Measurements from ENCODE around the gene DENND1A.

The DENND1A gene

DNA sequence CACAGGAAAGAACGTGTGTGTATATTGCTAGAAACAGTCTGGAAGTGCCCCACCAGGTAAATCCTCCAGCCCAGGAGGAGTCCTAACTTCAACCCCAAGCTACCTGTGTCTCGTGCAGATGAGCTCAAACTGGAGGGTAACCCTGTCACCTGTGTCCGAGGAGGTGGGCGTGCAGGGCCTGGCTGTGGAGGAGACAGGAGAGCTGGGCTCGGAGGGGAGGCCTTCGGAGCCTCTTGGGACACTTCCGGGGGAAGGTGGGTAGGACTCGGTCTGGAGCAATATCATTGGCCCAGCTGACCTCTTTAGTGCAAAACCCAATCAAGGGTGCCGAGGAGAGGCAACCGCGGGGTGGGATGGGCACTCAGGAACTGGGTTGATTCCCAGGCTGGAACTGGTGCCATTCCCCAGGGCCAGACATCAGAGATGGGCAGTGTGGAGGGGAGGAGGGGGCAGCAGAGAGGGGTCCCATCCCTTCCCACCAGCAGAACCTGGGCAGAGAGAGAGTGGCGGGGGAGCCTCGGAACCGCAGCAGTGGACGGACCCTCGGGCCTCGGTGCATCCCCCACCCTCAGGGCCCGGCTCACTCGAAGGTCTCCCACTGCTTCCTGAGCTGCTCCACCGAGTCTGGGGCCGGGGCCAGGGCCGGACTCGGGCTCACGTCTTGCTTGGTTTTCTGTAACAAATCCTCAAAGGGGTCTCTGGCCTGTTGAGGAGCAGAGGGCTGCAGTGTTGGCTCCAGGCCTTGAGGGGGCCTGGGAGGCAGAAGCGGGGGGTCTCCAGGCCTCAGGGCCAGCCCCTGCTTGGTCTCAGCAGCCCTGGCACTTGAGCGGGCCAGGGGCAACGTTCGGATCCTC, 548.8 kb downstream of the DENND1A start:
- no peak for DNase-seq (ENCODE audit: low read depth in 1 of 2, low spot score in 1 of 2)

DNA sequence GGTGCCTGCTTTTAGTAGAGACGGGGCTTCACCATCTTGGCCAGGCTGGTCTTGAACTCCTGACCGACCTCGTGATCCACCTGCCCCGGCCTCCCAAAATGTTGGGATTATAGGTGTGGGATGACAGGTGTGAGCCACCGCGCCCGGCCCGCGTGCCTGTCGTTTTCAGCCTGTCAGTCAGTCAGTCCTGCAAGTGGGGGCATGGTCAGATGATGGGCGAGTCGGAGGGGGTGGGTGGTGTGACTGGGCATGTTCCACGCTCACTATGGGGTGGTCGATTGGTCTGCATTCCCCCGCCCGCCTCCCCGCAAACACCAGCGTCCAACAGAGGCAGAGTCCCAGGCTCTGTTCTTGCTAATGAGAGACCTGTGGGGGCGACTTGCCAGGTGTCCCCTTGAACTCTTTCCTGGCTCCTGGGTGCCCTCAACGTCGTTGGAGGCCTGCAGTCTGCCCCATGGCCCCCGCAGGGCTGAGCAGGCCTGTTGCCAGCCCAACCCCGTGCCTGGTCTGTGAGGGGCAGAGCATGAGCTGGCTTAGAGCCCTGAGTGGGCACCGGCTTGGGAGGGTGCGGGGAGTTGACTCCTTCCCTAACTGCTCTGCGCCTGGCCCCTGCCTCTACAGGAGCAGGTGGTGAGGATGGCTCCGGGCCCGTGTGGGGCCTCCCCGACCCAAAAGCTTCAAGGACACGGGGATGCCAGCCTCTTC, 550.8 kb downstream of the DENND1A start:
- DNase-seq (ENCODE audit: low read depth in 1 of 2, low spot score in 1 of 2): no peak

DNA sequence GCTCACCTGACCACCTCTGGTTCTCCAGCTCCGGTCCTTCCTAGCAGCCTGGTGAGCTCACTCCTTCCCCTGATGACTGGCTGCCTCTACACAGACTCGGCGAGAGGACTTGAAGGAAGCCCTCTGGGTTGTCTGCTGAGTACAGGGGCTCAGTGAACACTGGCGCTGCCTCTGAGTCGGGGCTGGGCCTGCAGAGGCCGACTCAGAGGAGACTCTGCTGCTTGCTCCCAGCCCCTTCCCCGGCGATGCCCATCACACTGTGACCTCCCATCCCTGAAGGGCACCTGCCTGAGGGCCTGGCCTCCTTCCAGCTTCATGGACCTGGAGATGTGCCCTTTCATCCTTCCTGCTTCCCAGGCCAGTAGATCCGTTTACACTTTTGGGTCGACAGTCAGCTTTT, 551.9 kb downstream of the DENND1A start:
- DNase-seq (ENCODE audit: low read depth in 1 of 2, low spot score in 1 of 2): no peak

DNA sequence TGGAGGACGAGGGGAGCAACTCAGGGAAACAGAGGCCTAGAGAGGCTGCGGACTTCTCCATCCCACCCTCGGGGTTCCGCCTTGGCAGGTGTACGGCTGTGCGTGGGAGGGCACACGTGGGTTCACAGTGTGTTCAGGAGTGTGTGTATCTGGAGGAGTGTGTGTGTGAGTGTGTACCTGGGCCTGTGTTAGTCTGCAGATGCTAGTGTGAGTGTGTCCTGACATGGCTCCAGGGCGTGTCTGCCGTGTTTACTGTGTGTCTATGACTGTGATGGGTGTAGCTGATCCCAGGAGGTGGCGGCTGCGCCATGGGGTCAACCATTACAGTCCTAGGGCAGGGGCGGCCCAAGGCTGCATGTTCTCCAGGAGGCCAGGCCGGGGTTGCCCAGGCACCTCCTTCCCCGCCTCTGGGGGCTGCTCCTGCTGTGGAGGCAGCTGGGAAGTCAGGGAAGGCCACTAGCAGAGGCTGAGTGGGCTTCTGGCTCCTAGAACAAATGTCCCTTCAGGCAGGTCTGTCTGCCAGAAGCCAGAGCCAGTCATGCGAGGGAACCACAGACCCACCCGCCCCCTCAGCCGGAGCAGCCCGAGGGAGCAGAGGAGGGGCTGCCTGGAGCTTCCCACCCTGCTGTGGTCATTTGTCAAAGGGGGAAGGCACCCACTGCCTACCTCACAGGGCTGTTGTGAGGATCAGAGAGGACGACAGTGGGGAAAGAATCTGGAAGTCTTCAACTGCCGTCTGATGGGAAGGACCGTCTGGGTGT, 552.5 kb downstream of the DENND1A start:
- DNase-seq (ENCODE audit: low read depth in 1 of 2, low spot score in 1 of 2): no peak

DNA sequence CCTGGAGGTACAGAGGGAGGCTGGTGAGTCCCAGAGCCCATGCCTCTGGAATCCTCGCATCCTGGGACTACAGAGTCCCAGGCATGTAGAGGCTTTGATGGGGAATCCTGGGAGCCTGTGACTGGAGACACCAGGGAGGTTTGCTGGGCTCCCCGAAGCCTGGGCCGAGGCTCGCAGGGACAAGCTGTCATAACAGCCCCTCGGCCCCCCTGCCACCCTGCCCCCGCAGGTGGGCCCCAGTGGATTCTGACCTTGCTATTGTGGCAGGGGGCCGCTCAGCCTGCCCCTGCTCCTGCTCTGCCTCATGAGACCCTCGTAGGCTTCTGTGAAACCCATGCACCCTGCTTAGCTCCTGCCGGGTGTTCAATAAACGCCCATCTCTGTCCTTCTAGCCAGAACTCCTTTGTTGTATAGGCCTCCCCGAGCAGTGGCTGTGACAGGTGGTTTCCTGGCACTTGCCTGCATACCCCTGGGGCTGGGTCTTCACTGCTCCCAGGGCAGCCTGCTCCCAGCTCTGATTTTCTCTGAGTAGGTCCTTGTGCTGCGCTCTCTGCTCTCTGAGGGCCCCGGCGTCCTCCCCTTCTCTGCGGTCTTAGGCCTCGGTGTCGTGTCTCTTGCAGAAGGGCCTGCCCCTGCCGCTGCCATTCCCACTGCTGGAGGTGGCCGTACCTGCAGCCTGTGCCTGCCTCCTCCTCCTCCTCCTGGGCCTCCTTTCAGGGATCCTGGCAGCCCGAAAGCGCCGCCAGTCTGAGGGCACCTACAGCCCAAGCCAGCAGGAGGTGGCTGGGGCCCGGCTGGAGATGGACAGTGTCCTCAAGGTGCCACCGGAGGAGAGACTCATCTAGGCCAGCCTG, 553.5 kb downstream of the DENND1A start:
- no peak for DNase-seq (ENCODE audit: low read depth in 1 of 2, low spot score in 1 of 2)

DNA sequence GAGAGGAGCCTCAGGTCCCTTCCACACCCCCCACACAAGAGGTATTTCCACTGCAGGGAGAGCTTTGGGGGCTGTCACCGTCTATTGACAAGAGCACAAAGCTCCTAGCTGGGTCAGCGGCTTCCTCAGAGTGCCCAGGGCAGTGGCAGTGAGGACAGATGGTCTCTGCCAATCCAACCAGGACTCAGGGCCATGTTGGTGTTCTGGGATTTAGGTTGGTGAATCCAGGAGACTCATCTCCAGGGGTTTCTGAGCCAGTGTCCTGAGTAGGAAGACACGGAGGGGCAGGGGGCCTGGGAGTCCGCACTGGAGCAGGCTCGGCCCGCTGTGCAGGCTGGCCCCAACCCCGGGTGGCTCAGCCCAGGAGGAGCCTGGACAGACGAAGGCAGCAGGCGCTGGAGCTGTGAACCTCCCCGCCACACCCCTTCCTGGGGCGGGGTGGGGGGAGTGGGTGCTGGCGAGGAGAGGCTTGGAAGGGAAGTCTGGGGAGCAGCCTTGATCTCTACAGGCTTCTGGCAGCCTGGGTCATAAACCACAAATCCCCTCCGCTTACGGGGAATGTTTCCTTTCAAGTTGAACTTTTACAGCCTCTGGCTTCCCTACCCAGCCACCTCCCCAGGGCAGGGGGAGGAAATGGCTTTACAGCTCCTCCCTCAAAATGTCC, 554.3 kb downstream of the DENND1A start:
- no peak for DNase-seq (ENCODE audit: low read depth in 1 of 2, low spot score in 1 of 2)

DNA sequence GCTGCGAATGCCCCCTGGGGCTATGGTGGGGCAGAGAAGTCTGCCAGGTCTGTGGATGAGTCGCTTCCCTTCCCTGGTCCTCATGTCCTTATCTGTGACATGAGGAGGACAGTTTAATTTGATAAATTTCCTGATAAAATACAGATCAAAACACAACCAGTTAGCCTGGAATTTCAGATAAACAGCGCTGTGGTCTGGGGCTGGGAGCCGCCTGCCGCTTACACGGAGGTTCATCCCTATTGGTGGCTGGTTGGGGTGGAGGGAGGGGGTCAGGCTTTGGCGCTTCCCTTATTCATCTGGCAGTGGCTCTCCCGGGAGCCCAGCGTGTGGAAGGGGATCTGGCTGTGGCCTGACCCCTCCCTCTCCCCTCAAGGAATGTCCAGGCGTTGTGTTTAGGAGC, 556.0 kb downstream of the DENND1A start:
- DNase-seq (ENCODE audit: low read depth in 1 of 2, low spot score in 1 of 2): no peak

DNA sequence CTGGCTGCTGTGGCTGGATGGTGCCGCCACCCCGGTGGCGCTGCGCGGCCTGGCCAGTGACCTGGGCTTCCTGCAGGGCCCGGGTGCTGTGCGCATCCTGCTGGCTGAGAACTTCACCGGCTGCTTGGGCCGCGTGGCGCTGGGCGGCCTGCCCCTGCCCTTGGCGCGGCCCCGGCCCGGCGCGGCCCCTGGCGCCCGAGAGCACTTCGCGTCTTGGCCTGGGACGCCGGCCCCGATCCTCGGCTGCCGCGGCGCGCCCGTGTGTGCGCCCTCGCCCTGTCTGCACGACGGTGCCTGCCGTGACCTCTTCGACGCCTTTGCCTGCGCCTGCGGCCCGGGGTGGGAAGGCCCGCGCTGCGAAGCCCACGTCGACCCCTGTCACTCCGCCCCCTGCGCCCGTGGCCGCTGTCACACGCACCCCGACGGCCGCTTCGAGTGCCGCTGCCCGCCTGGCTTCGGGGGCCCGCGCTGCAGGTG, 556.4 kb downstream of the DENND1A start:
- no peak for DNase-seq (ENCODE audit: low read depth in 1 of 2, low spot score in 1 of 2)

DNA sequence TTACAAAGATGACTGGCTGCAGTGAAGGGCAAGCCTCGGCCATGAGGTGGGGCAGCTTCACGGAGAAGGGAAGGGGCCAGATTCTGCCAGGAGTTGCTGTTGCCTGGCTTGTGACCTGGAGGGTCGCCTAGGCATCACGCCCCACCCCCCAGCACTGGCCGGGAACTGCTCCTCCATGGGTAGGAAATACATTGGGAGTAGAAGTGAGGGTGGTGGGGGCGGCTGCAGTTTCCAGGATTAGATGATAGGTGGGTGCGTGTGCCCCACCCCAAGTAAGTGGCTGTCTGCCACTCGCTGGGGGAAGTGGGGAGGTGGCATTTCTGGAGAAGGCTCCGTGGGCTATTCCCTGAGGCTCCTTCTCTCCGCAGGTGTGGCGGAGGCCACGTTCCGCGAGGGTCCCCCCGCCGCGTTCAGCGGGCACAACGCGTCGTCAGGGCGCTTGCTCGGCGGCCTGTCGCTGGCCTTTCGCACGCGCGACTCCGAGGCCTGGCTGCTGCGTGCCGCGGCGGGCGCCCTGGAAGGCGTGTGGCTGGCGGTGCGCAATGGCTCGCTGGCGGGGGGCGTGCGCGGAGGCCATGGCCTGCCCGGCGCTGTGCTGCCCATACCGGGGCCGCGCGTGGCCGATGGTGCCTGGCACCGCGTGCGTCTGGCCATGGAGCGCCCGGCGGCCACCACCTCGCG, 557.0 kb downstream of the DENND1A start:
- DNase-seq (ENCODE audit: low read depth in 1 of 2, low spot score in 1 of 2): no peak

DNA sequence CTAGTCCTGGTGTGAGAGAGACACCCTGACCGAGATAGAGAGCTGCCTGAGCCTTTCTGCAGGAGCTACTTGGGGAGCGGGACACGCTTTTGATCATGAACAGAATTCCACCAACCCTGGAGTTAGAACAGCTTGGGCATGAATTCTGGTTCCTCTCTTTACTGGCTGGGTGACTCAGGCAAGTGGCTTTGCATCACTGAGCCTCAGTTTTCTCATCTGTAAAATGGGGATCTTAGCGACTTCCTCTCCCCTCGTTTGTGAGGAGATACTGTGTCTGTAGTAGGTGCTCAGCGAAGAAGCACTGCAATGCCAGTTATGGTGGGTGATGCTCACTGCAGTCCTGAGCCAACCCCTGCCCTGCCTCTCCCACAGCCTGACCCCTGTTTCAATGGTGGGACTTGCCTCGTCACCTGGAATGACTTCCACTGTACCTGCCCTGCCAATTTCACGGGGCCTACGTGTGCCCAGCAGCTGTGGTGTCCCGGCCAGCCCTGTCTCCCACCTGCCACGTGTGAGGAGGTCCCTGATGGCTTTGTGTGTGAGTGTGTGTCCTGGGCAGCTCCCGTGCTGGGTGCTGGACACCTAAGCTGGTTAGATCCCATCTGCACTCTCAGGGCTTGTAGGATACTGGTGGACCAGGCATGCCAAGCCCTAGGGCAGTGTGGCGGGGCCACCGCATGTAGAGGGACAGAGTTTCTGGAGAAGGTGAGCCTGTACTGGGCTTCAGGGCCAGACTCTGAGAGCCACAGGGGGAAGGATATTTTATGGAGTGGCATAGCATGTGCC, 557.9 kb downstream of the DENND1A start:
- no peak for DNase-seq (ENCODE audit: low read depth in 1 of 2, low spot score in 1 of 2)

DNA sequence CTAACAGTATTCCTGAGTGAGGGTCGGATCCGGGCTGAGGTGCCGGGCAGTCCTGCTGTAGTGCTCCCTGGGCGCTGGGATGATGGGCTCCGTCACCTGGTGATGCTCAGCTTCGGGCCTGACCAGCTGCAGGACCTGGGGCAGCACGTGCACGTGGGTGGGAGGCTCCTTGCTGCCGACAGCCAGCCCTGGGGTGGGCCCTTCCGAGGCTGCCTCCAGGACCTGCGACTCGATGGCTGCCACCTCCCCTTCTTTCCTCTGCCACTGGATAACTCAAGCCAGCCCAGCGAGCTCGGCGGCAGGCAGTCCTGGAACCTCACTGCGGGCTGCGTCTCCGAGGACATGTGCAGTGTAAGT, 558.7 kb downstream of the DENND1A start:
- no peak for DNase-seq (ENCODE audit: low read depth in 1 of 2, low spot score in 1 of 2)

DNA sequence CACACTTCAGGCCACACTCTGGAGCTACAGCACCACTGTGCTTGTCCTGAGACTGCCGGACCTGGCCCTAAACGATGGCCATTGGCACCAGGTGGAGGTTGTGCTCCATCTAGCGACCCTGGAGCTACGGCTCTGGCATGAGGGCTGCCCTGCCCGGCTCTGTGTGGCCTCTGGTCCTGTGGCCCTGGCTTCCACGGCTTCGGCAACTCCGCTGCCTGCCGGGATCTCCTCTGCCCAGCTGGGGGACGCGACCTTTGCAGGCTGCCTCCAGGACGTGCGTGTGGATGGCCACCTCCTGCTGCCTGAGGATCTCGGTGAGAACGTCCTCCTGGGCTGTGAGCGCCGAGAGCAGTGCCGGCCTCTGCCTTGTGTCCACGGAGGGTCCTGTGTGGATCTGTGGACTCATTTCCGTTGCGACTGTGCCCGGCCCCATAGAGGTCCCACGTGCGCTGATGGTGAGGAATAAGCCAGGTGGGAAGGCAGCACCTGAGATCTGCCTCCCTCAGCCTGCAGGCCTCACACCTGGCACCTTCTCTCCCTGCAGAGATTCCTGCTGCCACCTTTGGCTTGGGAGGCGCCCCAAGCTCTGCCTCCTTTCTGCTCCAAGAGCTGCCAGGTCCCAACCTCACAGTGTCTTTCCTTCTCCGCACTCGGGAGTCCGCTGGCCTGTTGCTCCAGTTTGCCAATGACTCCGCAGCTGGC, 559.2 kb downstream of the DENND1A start:
- no peak for DNase-seq (ENCODE audit: low read depth in 1 of 2, low spot score in 1 of 2)

DNA sequence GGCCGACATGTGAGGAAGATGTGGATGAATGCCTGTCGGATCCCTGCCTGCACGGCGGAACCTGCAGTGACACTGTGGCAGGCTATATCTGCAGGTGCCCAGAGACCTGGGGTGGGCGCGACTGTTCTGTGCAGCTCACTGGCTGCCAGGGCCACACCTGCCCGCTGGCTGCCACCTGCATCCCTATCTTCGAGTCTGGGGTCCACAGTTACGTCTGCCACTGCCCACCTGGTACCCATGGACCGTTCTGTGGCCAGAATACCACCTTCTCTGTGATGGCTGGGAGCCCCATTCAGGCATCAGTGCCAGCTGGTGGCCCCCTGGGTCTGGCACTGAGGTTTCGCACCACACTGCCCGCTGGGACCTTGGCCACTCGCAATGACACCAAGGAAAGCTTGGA, 559.8 kb downstream of the DENND1A start:
- DNase-seq (ENCODE audit: low read depth in 1 of 2, low spot score in 1 of 2): no peak

DNA sequence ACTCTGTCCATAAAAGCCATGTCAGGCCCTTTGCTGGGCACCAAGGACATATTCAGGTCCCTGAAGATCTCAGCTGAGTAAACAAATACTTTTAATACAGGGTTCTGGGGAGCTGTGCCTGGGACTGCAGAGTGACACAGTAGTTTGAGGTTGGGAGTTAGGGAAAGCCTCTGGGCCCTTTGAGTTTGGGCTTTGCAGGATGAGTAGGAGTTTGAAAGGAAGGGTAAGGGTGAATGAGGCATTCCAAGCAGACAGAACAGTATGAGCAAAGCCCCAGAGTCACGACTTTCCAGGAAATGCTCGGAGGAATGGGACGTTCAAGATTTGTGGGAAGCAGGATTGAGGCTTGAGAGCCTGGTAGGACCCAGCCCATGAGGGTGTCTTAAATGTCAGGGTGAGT, 560.6 kb downstream of the DENND1A start:
- DNase-seq (ENCODE audit: low read depth in 1 of 2, low spot score in 1 of 2): no peak

DNA sequence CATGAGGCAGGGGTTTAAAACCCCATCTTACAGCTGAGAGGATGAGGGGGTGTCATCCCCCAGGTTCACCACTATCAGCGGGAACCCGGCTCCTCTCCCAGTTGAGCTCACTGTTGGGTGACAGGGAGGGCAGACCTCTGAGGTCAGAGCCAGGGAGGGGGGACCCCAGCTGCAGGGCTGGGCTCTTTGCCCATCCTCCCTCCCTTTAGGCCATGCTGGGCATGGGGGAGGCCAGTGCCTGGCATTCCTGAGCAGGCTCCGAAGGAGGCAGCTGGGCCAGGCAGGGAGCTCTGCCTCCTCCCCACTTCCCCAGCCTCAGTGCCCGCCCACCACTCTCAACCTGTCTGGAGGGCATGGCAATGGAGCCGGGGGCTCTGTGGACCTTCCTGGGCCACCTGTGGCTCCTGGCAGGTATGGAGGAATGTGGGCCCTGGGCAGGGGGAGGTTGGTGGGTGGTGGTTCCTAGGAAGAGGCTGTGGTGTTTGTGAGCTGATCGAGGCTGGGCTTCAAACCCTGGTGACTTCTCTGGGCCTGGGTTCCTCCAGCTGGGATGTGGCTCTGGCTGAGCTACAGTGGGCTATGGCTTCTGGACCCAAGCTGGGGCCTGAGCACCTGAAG, 561.3 kb downstream of the DENND1A start:
- no peak for DNase-seq (ENCODE audit: low read depth in 1 of 2, low spot score in 1 of 2)

DNA sequence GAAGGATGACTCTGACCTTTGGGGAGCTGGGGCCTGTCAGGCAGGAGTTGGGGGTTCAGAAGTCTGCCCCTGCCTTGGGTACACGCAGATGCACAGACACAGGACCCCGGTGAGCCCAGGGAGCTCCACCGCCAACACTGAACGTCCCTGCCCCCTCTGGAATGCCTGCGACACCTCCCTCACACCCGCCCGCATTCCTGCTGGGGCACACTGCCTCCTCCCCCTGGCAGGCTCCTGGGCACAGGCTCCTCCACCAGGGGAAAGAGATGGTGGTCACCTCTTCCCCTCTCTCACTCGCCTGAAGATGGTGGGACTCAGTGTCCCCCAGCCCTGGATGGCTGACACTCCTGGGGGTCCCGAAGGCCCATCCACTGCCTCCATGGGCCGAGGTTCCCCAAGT, 561.9 kb downstream of the DENND1A start:
- DNase-seq (ENCODE audit: low read depth in 1 of 2, low spot score in 1 of 2): no peak

DNA sequence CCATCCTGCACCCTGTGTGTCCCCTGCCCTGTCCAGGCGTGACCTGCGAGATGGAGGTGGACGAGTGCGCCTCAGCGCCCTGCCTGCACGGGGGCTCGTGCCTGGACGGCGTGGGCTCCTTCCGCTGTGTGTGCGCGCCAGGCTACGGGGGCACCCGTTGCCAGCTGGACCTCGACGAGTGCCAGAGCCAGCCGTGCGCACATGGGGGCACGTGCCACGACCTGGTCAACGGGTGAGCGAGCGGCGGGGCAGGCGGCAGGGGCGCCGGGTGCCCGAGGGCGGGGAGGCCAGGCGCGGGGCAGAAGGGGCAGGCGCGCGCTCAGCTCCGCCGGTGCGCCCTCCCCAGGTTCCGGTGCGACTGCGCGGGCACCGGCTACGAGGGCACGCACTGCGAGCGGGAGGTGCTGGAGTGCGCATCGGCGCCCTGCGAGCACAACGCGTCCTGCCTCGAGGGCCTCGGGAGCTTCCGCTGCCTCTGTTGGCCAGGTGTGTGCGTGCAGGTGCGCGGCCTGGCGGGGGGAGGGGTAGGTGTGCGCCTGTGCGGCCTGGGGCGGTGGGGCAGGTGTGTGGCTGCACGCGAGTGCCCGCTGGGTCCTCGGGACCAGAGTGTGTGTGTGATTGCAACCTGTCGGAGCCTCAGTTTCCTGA, 563.9 kb downstream of the DENND1A start:
- DNase-seq (ENCODE audit: low read depth in 1 of 2, low spot score in 1 of 2): no peak

Measured in activated CD4-positive, alpha-beta T cell treated with anti-CD3 and anti-CD28 coated beads, Interleukin-2, amount 50 U/mL, for 24 hours (primary cell).